Measurements from ENCODE around the gene TSPAN15. TPM values are rescaled to one million over a fixed set of nuclear protein-coding genes. Genes with fewer than 3 reads are reported as not detected.
A peak's percentile ranks its signal among the peaks of the same experiment; 100 is the strongest.

TSPAN15 gene
- total RNA-seq, 2 donors from 2014 or later = 4.7 to 9.9 TPM

- no peak for TF ChIP-seq CTCF (IDR thresholded peaks at IDR 0.05)
- Histone ChIP-seq H3K27ac (no peak overlapping the region), H3K9me3 (no peaks in the 10 kb centered on the region), H3K27me3 (replicated peaks; ENCODE audit: insufficient read depth) (no peaks in the 10 kb centered on the region), H3K4me1 (ENCODE audit: control insufficient read depth in 1 of 2, low read depth in 2 of 2) (peaks cover 5 to 34% of the 10 kb centered on the region in 2 donors), H3K36me3 (no peaks in the 10 kb centered on the region), H3K4me3 (no peak overlapping the region)
- ATAC-seq (ENCODE audit: insufficient number of reproducible peaks, low FRiP score, low read depth) (no peak), DNase-seq (ENCODE audit: low spot score) (no peak)
Measured at GRCh38 chr10:69497611-69498390, 46.5 kb downstream of the TSPAN15 start.

- TF ChIP-seq CTCF (IDR thresholded peaks at IDR 0.05) = no peak
- Histone ChIP-seq H3K27me3 (replicated peaks; ENCODE audit: insufficient read depth) (no peaks in the 10 kb centered on the region), H3K4me3 (no peak overlapping the region), H3K9me3 (no peaks in the 10 kb centered on the region), H3K4me1 (ENCODE audit: control insufficient read depth in 1 of 2, low read depth in 2 of 2) (peaks cover 5 to 34% of the 10 kb centered on the region in 2 donors), H3K36me3 (no peaks in the 10 kb centered on the region), H3K27ac (peak overlapping the region in 1 of 2 donors; percentile 56)
- peak; percentile 70 for ATAC-seq (ENCODE audit: insufficient number of reproducible peaks, low FRiP score, low read depth)
- DNase-seq (ENCODE audit: low spot score) = no peak
Measured at GRCh38 chr10:69498711-69499471, 47.6 kb downstream of the TSPAN15 start.

- Histone ChIP-seq H3K36me3 (no peaks in the 10 kb centered on the region), H3K9me3 (no peaks in the 10 kb centered on the region), H3K4me3 (no peak overlapping the region), H3K27ac (peak overlapping the region in 1 of 2 donors; percentile 56), H3K27me3 (replicated peaks; ENCODE audit: insufficient read depth) (no peaks in the 10 kb centered on the region), H3K4me1 (ENCODE audit: control insufficient read depth in 1 of 2, low read depth in 2 of 2) (peaks cover 5 to 34% of the 10 kb centered on the region in 2 donors)
- no peak for DNase-seq (ENCODE audit: low spot score)
- TF ChIP-seq CTCF (IDR thresholded peaks at IDR 0.05) = no peak
- no peak for ATAC-seq (ENCODE audit: insufficient number of reproducible peaks, low FRiP score, low read depth)
Measured at GRCh38 chr10:69499726-69500689, 48.7 kb downstream of the TSPAN15 start.

GRCh38 chr10:69500864-69501468, 49.7 kb downstream of the TSPAN15 start:
- Histone ChIP-seq H3K4me3 (no peak overlapping the region), H3K27ac (no peak overlapping the region), H3K27me3 (replicated peaks; ENCODE audit: insufficient read depth) (no peaks in the 10 kb centered on the region), H3K36me3 (no peaks in the 10 kb centered on the region), H3K9me3 (no peaks in the 10 kb centered on the region), H3K4me1 (ENCODE audit: control insufficient read depth in 1 of 2, low read depth in 2 of 2) (peaks cover 5 to 34% of the 10 kb centered on the region in 2 donors)
- DNase-seq (ENCODE audit: low spot score) = no peak
- no peak for TF ChIP-seq CTCF (IDR thresholded peaks at IDR 0.05)
- ATAC-seq (ENCODE audit: insufficient number of reproducible peaks, low FRiP score, low read depth) = no peak
